Panc1 (cell line): ENCODE data around the gene ARMC2. TPM values are rescaled to one million over a fixed set of nuclear protein-coding genes. Genes with fewer than 3 reads are reported as not detected.

Experiments
- ATAC-seq: fragments of 200-7000 bp; cut with Tn5 transposase; 2 replicates; pipeline ENCODE4 v1.9.1; 2020; ENCODE audit warnings: mild to moderate bottlenecking, moderate library complexity
- BruUV-seq: library from RNA; stranded (reverse); fragments of 400-500 nt; replicated peaks from 2 replicates; lab custom pipeline; 2021; lab: Mats Ljungman, UMichigan
- CTCF ChIA-PET: fragments of 300-600 bp; sonication (Branson Sonifier 250); formaldehyde crosslinking; loops from one replicate; lab custom pipeline; 2022; ENCODE audit warnings: antibody characterized with exemption; lab: Charles Lee
- POLR2A ChIA-PET: fragments of 300-600 bp; sonication (Branson Sonifier 250); formaldehyde crosslinking; loops from one replicate; lab custom pipeline; 2022; ENCODE audit warnings: antibody characterized with exemption; lab: Charles Lee
- DNase-seq: peaks from one replicate; pipeline ENCODE4 v3.0.0-alpha.2; 2010; ENCODE audit warnings: low read depth, low spot score
- H3K27ac ChIP-seq: 2 replicates; pipeline ENCODE4 v1.5.1; 2011; ENCODE audit warnings: mild to moderate bottlenecking, low read length, inconsistent platforms
- H3K27me3 ChIP-seq: fragments of 200-500 bp; sonication (Bioruptor generic); 2 replicates; pipeline ENCODE4 v1.6.0; 2014; ENCODE audit warnings: low read length, inconsistent platforms; ENCODE audit not compliant: control insufficient read depth, insufficient read depth
- H3K36me3 ChIP-seq: fragments of 200-500 bp; sonication (Bioruptor generic); 2 replicates; pipeline ENCODE4 v1.5.1; 2014; ENCODE audit warnings: inconsistent platforms, mild to moderate bottlenecking, low read length, moderate library complexity; ENCODE audit not compliant: control insufficient read depth, insufficient read depth
- H3K4me1 ChIP-seq: 2 replicates; pipeline ENCODE4 v1.5.1; 2011; ENCODE audit warnings: inconsistent platforms, mild to moderate bottlenecking, low read length, moderate library complexity; ENCODE audit not compliant: control insufficient read depth, insufficient read depth
- H3K4me3 ChIP-seq, 2 experiments: 2 replicates each; pipeline ENCODE4 v1.5.1; 2011 to 2012; ENCODE audit warnings: low read depth in 2 of 2, low read length in 2 of 2, mild to moderate bottlenecking in 2 of 2, inconsistent platforms in 1 of 2, moderate library complexity in 1 of 2
- H3K9me3 ChIP-seq: fragments of 200-500 bp; sonication (Bioruptor generic); 2 replicates; pipeline ENCODE4 v1.5.1; 2014; ENCODE audit warnings: low read depth, mild to moderate bottlenecking, inconsistent platforms, low read length, moderate library complexity; ENCODE audit not compliant: control insufficient read depth, insufficient read depth
- CTCF ChIP-seq: fragments of 450-650 bp; IDR thresholded peaks from 2 replicates; pipeline ENCODE4 v1.5.1; 2017; ENCODE audit warnings: mild to moderate bottlenecking
- POLR2AphosphoS5 ChIP-seq: IDR thresholded peaks from 2 replicates; pipeline ENCODE4 v1.6.1; 2012; ENCODE audit warnings: mild to moderate bottlenecking, low read depth, low read length, moderate library complexity
- REST ChIP-seq, 2 experiments: IDR thresholded peaks; 2 replicates each; pipeline ENCODE4 v1.6.1; 2011 to 2012; ENCODE audit warnings: low read depth in 2 of 2, control low read depth in 1 of 2, low read length in 1 of 2, mild to moderate bottlenecking in 1 of 2, moderate library complexity in 1 of 2; ENCODE audit not compliant: insufficient read depth in 1 of 2
- SIN3A ChIP-seq: IDR thresholded peaks from 2 replicates; pipeline ENCODE4 v1.6.1; 2012; ENCODE audit warnings: low read depth, mild to moderate bottlenecking, low read length, moderate library complexity, borderline replicate concordance; ENCODE audit not compliant: insufficient read depth
- TCF7L2 ChIP-seq: IDR thresholded peaks from 2 replicates; pipeline ENCODE4 v1.6.1; 2011; ENCODE audit warnings: mild to moderate bottlenecking, low read depth, low read length, inconsistent platforms
- in situ Hi-C: cut with HindIII; loops from 2 replicates; pipeline ENCODE4 v1.10.0; 2016; ENCODE audit warnings: low sequenced_read_pairs, low pct_unique_long_range_greater_than_20kb
- intact Hi-C: fragments of 100-400 bp; cut with micrococcal nuclease; formaldehyde crosslinking; loops from one replicate; pipeline ENCODE4 v1.10.0; 2022; ENCODE audit not compliant: unreplicated experiment
- total RNA-seq: library from RNA; stranded (reverse); gene quantifications from one replicate; pipeline ENCODE4 v1.2.1, GENCODE V29; 2021; ENCODE audit not compliant: unreplicated experiment

ARMC2 gene
- total RNA-seq, 1 experiment from 2014 or later, result 9.3 TPM

DNA sequence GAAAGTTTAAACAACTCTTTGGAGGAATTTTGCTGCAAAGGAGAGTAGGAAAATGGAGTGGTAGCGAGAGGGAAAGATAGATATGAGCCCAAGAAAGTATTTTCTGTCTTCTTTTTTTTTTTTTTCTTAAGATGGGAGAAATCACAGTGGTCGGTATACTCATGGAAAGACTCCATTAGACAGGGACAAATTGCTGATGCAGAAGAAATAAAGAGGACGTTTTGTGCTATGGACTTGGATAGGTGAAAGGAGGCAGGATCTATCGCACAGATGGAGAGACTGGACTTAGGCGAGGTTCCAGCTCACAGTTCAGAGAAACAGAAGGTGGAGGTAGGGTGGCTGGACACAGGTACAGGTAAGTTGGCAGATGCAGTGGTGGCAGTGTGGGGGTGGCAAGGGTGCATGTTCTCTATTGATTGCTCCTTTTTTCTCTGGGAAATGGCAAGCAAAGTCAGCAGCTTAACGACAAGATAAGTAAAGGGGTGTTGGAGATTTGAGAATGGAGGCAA is 44.2 kb upstream of the ARMC2 start:
- TF ChIP-seq SIN3A (no peak), REST (IDR thresholded peaks at IDR 0.05; ENCODE audit: insufficient read depth in 1 of 2, low read depth in 2 of 2, low read length in 1 of 2) (no peak), CTCF (no peak), TCF7L2 (no peak), POLR2AphosphoS5 (no peak)
- CTCF ChIA-PET, result no interaction called here

GRCh38 chr6:108804956-108805355 is 43.3 kb upstream of the ARMC2 start:
- no peak overlapping the region for H3K4me3 ChIP-seq
- H3K4me1 ChIP-seq, result no peaks in the 10 kb centered on the region
- peaks cover 8% of the 10 kb centered on the region; the same call in 1 of the 2 replicates for H3K27me3 ChIP-seq
- in situ Hi-C loops (no loop called here), intact Hi-C loops (no loop called here)
- DNase-seq (no peak), ATAC-seq (no peak)
- H3K36me3 ChIP-seq, result no peaks in the 10 kb centered on the region
- H3K9me3 ChIP-seq, result no peaks in the 10 kb centered on the region
- POLR2A ChIA-PET, result no interaction called here
- CTCF ChIA-PET, result no interaction called here
- BruUV-seq, result no TSS peak
- no peak for TF ChIP-seq SIN3A
- no peak for TF ChIP-seq TCF7L2
- no peak overlapping the region for H3K27ac ChIP-seq

More for the DNA sequence above, 44.2 kb upstream of the ARMC2 start:
- Histone ChIP-seq H3K36me3 (no peaks in the 10 kb centered on the region), H3K4me1 (no peaks in the 10 kb centered on the region), H3K4me3 (no peak overlapping the region), H3K9me3 (no peaks in the 10 kb centered on the region), H3K27ac (no peak overlapping the region), H3K27me3 (peaks cover 10% of the 10 kb centered on the region; the same call in 1 of the 2 replicates)
- DNase-seq (no peak), ATAC-seq (no peak)
- intact Hi-C loops, result no loop called here
- in situ Hi-C loops, result no loop called here
- BruUV-seq, result no TSS peak
- POLR2A ChIA-PET, result interaction anchor here (0.6 kb wide), 1 partner anchor 119 kb away, joined by 3 read pairs; no protein-coding TSS in a partner anchor

- no peak for TF ChIP-seq TCF7L2
- TF ChIP-seq POLR2AphosphoS5, result no peak
- no peak for TF ChIP-seq SIN3A
- TF ChIP-seq REST (IDR thresholded peaks at IDR 0.05; ENCODE audit: insufficient read depth in 1 of 2, low read depth in 2 of 2, low read length in 1 of 2), result no peak
- no peak for TF ChIP-seq CTCF
- Histone ChIP-seq H3K9me3 (no peaks in the 10 kb centered on the region), H3K27ac (no peak overlapping the region), H3K4me1 (no peaks in the 10 kb centered on the region), H3K36me3 (no peaks in the 10 kb centered on the region), H3K27me3 (peaks cover 5% of the 10 kb centered on the region; the same call in 1 of the 2 replicates), H3K4me3 (no peak overlapping the region)
- in situ Hi-C loops (no loop called here), intact Hi-C loops (no loop called here)
- POLR2A ChIA-PET, result no interaction called here
- DNase-seq (no peak), ATAC-seq (no peak)
- BruUV-seq, result no TSS peak
- CTCF ChIA-PET, result no interaction called here
These were observed 42.5 kb upstream of the ARMC2 start for GRCh38 chr6:108805611-108806167.
